ENCODE results near the gene CHSY1.

DNA sequence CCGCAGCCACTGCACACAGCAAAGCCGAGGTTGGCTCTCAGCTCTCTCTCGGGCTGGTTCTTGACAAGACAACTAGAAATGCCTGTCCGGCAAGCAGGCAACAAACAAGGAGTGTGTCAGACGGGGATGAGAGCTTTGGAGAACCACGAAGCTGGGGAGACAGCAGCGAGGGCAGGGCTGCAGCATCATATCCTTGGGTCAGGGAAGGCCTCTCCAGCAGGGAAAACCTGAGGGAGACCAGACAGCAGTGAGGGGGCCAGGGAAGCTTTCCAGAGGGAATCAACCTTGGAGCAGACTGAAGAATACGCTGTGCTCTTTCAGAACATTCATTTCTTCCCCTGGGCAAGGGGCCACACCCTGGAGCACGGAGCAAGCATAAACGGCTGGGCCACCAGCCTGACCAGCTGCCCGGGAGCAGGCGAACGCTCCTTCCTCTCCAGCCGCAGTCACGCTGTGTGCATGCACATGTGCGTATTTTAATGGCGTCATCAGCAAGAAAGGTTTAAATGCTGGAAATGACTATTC is 58.7 kb downstream of the CHSY1 start:
- TF ChIP-seq POLR2A (IDR thresholded peaks at IDR 0.05; ENCODE audit: low read length) (no peak), RNF2 (IDR thresholded peaks at IDR 0.05; ENCODE audit: borderline replicate concordance, low read depth) (no peak), SMC3 (IDR thresholded peaks at IDR 0.05) (no peak), POLR2AphosphoS2 (conservative IDR thresholded peaks at IDR 0.05; ENCODE audit: low read length) (no peak), SREBF2 (IDR thresholded peaks at IDR 0.05) (no peak), EP300 (IDR thresholded peaks at IDR 0.05) (no peak), BHLHE40 (IDR thresholded peaks at IDR 0.05; ENCODE audit: low read depth, low read length) (no peak), FOSL2 (IDR thresholded peaks at IDR 0.05) (no peak), FOSL2 (CRISPR knock-in tag; IDR thresholded peaks at IDR 0.05) (no peak), CEBPB (IDR thresholded peaks at IDR 0.05) (no peak)
- TF ChIP-seq, protein P1, sequence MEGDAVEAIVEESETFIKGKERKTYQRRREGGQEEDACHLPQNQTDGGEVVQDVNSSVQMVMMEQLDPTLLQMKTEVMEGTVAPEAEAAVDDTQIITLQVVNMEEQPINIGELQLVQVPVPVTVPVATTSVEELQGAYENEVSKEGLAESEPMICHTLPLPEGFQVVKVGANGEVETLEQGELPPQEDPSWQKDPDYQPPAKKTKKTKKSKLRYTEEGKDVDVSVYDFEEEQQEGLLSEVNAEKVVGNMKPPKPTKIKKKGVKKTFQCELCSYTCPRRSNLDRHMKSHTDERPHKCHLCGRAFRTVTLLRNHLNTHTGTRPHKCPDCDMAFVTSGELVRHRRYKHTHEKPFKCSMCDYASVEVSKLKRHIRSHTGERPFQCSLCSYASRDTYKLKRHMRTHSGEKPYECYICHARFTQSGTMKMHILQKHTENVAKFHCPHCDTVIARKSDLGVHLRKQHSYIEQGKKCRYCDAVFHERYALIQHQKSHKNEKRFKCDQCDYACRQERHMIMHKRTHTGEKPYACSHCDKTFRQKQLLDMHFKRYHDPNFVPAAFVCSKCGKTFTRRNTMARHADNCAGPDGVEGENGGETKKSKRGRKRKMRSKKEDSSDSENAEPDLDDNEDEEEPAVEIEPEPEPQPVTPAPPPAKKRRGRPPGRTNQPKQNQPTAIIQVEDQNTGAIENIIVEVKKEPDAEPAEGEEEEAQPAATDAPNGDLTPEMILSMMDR (IDR thresholded peaks at IDR 0.05), result no peak
- TF ChIP-seq, protein P2, sequence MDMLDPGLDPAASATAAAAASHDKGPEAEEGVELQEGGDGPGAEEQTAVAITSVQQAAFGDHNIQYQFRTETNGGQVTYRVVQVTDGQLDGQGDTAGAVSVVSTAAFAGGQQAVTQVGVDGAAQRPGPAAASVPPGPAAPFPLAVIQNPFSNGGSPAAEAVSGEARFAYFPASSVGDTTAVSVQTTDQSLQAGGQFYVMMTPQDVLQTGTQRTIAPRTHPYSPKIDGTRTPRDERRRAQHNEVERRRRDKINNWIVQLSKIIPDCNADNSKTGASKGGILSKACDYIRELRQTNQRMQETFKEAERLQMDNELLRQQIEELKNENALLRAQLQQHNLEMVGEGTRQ (IDR thresholded peaks at IDR 0.05), result no peak
- TF ChIP-seq, protein P3, sequence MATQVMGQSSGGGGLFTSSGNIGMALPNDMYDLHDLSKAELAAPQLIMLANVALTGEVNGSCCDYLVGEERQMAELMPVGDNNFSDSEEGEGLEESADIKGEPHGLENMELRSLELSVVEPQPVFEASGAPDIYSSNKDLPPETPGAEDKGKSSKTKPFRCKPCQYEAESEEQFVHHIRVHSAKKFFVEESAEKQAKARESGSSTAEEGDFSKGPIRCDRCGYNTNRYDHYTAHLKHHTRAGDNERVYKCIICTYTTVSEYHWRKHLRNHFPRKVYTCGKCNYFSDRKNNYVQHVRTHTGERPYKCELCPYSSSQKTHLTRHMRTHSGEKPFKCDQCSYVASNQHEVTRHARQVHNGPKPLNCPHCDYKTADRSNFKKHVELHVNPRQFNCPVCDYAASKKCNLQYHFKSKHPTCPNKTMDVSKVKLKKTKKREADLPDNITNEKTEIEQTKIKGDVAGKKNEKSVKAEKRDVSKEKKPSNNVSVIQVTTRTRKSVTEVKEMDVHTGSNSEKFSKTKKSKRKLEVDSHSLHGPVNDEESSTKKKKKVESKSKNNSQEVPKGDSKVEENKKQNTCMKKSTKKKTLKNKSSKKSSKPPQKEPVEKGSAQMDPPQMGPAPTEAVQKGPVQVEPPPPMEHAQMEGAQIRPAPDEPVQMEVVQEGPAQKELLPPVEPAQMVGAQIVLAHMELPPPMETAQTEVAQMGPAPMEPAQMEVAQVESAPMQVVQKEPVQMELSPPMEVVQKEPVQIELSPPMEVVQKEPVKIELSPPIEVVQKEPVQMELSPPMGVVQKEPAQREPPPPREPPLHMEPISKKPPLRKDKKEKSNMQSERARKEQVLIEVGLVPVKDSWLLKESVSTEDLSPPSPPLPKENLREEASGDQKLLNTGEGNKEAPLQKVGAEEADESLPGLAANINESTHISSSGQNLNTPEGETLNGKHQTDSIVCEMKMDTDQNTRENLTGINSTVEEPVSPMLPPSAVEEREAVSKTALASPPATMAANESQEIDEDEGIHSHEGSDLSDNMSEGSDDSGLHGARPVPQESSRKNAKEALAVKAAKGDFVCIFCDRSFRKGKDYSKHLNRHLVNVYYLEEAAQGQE (IDR thresholded peaks at IDR 0.05), result no peak
- TF ChIP-seq, protein P4, sequence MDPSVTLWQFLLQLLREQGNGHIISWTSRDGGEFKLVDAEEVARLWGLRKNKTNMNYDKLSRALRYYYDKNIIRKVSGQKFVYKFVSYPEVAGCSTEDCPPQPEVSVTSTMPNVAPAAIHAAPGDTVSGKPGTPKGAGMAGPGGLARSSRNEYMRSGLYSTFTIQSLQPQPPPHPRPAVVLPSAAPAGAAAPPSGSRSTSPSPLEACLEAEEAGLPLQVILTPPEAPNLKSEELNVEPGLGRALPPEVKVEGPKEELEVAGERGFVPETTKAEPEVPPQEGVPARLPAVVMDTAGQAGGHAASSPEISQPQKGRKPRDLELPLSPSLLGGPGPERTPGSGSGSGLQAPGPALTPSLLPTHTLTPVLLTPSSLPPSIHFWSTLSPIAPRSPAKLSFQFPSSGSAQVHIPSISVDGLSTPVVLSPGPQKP (IDR thresholded peaks at IDR 0.05; ENCODE audit: low read depth, low read length), result no peak

All from A549 (cell line).